MM.1S (cell line): ENCODE data around the gene GPA33.

Experiments
- DNase-seq: peaks from one replicate; pipeline ENCODE4 v3.0.0-alpha.2; 2015
- H2AFZ ChIP-seq: fragments of 300-600 bp; sonication (generic); 2 replicates; pipeline ENCODE4 v1.6.0; 2016; ENCODE audit warnings: antibody characterized with exemption, low read length
- H3F3A ChIP-seq: fragments of 300-600 bp; sonication (generic); 2 replicates; pipeline ENCODE4 v1.6.1; 2016; ENCODE audit warnings: mild to moderate bottlenecking, antibody characterized with exemption, low read length, moderate library complexity, mixed read lengths; ENCODE audit not compliant: insufficient read depth
- H3K27ac ChIP-seq: fragments of 300-600 bp; sonication (generic); 2 replicates; pipeline ENCODE4 v1.5.1; 2016; ENCODE audit warnings: mild to moderate bottlenecking, low read length
- H3K27me3 ChIP-seq: fragments of 300-600 bp; sonication (generic); replicated peaks from 2 replicates; pipeline ENCODE4 v1.6.0; 2016; ENCODE audit warnings: low read length; ENCODE audit not compliant: insufficient read depth
- H3K36me3 ChIP-seq: fragments of 300-600 bp; sonication (generic); replicated peaks from 2 replicates; pipeline ENCODE4 v1.6.1; 2016; ENCODE audit warnings: mild to moderate bottlenecking, low read length, mixed read lengths; ENCODE audit not compliant: insufficient read depth
- H3K4me1 ChIP-seq: fragments of 300-600 bp; sonication (generic); 2 replicates; pipeline ENCODE4 v1.6.1; 2016; ENCODE audit warnings: low read length, mixed read lengths
- H3K4me2 ChIP-seq: fragments of 300-600 bp; sonication (generic); 2 replicates; pipeline ENCODE4 v1.6.0; 2016; ENCODE audit warnings: low read depth, low read length
- H3K4me3 ChIP-seq: fragments of 300-600 bp; sonication (generic); 2 replicates; pipeline ENCODE4 v1.5.1; 2016; ENCODE audit warnings: low read length, mixed read lengths
- H3K79me2 ChIP-seq: fragments of 300-600 bp; sonication (generic); 2 replicates; pipeline ENCODE4 v1.6.1; 2016; ENCODE audit warnings: mixed run types, low read length, mixed read lengths
- H3K9ac ChIP-seq: fragments of 300-600 bp; sonication (generic); 2 replicates; pipeline ENCODE4 v1.6.1; 2016; ENCODE audit warnings: low read length, mixed read lengths
- H3K9me2 ChIP-seq: fragments of 300-600 bp; sonication (generic); replicated peaks from 2 replicates; pipeline ENCODE4 v1.6.1; 2016; ENCODE audit warnings: mild to moderate bottlenecking, low read length, mixed read lengths; ENCODE audit not compliant: insufficient read depth
- H3K9me3 ChIP-seq: fragments of 300-600 bp; sonication (generic); replicated peaks from 2 replicates; pipeline ENCODE4 v1.6.1; 2016; ENCODE audit warnings: mild to moderate bottlenecking, low read length, mixed read lengths; ENCODE audit not compliant: insufficient read depth
- H4K20me1 ChIP-seq: fragments of 300-600 bp; sonication (generic); 2 replicates; pipeline ENCODE4 v1.6.1; 2016; ENCODE audit warnings: mild to moderate bottlenecking, low read length, moderate library complexity, mixed read lengths; ENCODE audit not compliant: insufficient read depth
- EZH2 ChIP-seq: fragments of 300-600 bp; sonication (generic); optimal IDR thresholded peaks from 2 replicates; pipeline ENCODE3; 2017; ENCODE audit warnings: low read depth, mild to moderate bottlenecking, antibody characterized with exemption, low read length, mixed read lengths
- EZH2phosphoT487 ChIP-seq: fragments of 300-600 bp; sonication (generic); IDR thresholded peaks from 2 replicates; pipeline ENCODE4 v1.6.1; 2018; ENCODE audit warnings: antibody characterized with exemption, low read length
- TF ChIP-seq, protein P1 (sequence below): fragments of 300-600 bp; sonication (generic); IDR thresholded peaks from 2 replicates; pipeline ENCODE4 v1.5.1; 2016; ENCODE audit warnings: antibody characterized with exemption, low read length, mixed read lengths

Gene GPA33

DNA sequence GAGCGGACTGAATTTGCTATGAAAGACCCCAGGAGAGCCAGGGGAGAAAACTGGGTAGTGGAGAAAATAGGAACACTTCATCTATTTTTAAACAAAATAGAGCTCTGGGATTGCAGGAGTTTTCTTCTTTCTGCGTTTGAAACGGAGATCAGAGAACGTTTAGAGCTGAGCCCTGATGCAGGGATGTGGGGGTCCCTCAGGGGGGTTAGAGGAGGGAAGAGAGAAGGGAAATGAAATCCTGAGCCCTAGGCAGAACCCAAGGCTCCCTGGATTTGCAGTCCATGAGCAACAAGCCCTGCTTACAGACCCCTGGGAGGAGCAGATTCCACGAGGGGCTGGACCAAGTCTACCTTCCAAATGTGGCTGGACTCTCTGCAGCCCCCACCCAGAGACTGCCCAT, 25.5 kb upstream of the GPA33 start:
- H4K20me1 ChIP-seq = no peaks in the 10 kb centered on the region
- no peak overlapping the region for H3K27ac ChIP-seq
- H3F3A ChIP-seq = no peaks in the 10 kb centered on the region
- DNase-seq = no peak
- H3K4me1 ChIP-seq = no peaks in the 10 kb centered on the region
- H3K79me2 ChIP-seq = no peaks in the 10 kb centered on the region
- H3K9me2 ChIP-seq = no peaks in the 10 kb centered on the region
- no peak overlapping the region for H3K4me3 ChIP-seq
- H2AFZ ChIP-seq = no peak overlapping the region
- H3K27me3 ChIP-seq = no peaks in the 10 kb centered on the region
- no peak overlapping the region for H3K9ac ChIP-seq
- TF ChIP-seq, protein P1, sequence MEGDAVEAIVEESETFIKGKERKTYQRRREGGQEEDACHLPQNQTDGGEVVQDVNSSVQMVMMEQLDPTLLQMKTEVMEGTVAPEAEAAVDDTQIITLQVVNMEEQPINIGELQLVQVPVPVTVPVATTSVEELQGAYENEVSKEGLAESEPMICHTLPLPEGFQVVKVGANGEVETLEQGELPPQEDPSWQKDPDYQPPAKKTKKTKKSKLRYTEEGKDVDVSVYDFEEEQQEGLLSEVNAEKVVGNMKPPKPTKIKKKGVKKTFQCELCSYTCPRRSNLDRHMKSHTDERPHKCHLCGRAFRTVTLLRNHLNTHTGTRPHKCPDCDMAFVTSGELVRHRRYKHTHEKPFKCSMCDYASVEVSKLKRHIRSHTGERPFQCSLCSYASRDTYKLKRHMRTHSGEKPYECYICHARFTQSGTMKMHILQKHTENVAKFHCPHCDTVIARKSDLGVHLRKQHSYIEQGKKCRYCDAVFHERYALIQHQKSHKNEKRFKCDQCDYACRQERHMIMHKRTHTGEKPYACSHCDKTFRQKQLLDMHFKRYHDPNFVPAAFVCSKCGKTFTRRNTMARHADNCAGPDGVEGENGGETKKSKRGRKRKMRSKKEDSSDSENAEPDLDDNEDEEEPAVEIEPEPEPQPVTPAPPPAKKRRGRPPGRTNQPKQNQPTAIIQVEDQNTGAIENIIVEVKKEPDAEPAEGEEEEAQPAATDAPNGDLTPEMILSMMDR = no peak
- no peak for TF ChIP-seq EZH2
- no peak for TF ChIP-seq EZH2phosphoT487
- no peak overlapping the region for H3K4me2 ChIP-seq
- no peaks in the 10 kb centered on the region for H3K9me3 ChIP-seq
- H3K36me3 ChIP-seq = no peaks in the 10 kb centered on the region

DNA sequence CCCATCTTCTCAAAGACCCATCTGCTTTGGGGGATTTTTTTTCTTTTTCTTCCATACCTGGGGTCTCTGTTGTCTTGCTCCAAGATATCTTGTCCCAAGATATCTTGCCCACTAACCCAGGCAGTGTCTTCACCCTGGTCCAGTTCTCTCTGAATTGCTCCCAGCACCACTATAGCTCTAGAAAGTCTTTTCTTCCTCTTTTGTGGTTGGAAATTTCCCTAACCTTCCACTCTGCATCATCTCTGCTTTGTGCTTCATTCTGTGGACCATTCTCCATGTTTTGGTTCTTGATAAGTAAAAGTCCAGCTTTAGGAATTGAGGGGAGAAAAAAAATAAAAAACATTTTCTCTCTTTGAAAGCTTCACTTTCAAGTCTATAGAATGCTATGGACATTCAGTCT, 24.5 kb upstream of the GPA33 start:
- no peak overlapping the region for H3K9ac ChIP-seq
- H4K20me1 ChIP-seq = no peaks in the 10 kb centered on the region
- no peak overlapping the region for H2AFZ ChIP-seq
- H3K4me1 ChIP-seq = no peaks in the 10 kb centered on the region
- H3K36me3 ChIP-seq = no peaks in the 10 kb centered on the region
- H3K9me3 ChIP-seq = no peaks in the 10 kb centered on the region
- H3F3A ChIP-seq = no peaks in the 10 kb centered on the region
- no peak for DNase-seq
- no peak overlapping the region for H3K4me3 ChIP-seq
- TF ChIP-seq EZH2phosphoT487 (no peak), EZH2 (no peak)
- TF ChIP-seq, protein P1 = no peak
- no peaks in the 10 kb centered on the region for H3K9me2 ChIP-seq
- no peak overlapping the region for H3K4me2 ChIP-seq
- no peak overlapping the region for H3K27ac ChIP-seq
- H3K27me3 ChIP-seq = no peaks in the 10 kb centered on the region
- H3K79me2 ChIP-seq = no peaks in the 10 kb centered on the region

DNA sequence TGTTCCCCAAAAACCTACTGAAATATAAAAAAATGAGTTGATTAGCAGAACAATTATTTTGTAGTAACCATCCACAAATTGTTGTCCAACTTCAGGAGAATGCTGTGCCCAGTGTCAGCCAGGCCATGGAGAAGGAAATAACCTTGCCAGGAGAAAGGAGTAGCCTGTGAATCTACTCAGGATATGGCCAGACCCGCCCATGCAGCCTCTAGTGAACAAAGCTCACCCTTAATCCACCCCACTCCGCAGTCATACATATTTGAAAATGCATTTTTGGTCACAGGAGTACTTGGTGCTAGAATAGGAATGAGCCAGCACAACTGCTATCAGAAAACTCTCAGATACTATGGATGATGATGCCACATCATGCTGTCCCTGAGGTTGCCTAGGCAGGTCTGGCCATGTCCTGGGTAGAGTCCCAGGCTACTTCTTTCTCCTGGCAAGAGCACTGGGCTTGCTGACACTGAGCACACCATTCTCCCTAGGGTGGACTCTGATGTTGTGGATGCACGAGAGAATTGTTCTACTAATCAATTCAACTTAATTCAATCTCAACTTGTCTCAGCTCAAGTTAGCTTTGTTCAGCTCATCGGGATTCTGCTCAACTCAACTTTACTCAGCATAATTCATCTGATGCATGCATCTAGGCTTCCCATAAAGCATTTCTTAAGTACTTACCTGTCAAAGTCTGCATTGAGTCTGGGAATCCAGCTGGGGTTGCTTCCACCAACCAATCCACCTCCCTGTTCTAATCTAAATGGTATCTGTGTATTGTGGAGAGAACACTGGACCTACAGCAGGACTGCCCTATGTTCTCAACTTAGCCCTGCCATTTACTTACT, 21.9 kb upstream of the GPA33 start:
- no peaks in the 10 kb centered on the region for H3K36me3 ChIP-seq
- H3K27ac ChIP-seq = no peak overlapping the region
- H3K4me2 ChIP-seq = no peak overlapping the region
- no peak for TF ChIP-seq EZH2
- no peak for TF ChIP-seq EZH2phosphoT487
- TF ChIP-seq, protein P1 = no peak
- H2AFZ ChIP-seq = no peak overlapping the region
- no peaks in the 10 kb centered on the region for H4K20me1 ChIP-seq
- peaks cover 10% of the 10 kb centered on the region for H3K4me1 ChIP-seq
- H3K27me3 ChIP-seq = no peaks in the 10 kb centered on the region
- no peak overlapping the region for H3K4me3 ChIP-seq
- no peaks in the 10 kb centered on the region for H3K79me2 ChIP-seq
- no peaks in the 10 kb centered on the region for H3F3A ChIP-seq
- no peaks in the 10 kb centered on the region for H3K9me3 ChIP-seq
- no peak overlapping the region for H3K9ac ChIP-seq
- DNase-seq = no peak
- no peaks in the 10 kb centered on the region for H3K9me2 ChIP-seq
